ENCODE data around the gene ZSWIM1.
A peak's percentile ranks its signal among the peaks of the same experiment; 100 is the strongest.
"Not testable (repeated sequence)": the region's sequence is repeated elsewhere in the genome, so short reads cannot be mapped to it uniquely, and the experiment has no call there.

The ZSWIM1 gene

DNA sequence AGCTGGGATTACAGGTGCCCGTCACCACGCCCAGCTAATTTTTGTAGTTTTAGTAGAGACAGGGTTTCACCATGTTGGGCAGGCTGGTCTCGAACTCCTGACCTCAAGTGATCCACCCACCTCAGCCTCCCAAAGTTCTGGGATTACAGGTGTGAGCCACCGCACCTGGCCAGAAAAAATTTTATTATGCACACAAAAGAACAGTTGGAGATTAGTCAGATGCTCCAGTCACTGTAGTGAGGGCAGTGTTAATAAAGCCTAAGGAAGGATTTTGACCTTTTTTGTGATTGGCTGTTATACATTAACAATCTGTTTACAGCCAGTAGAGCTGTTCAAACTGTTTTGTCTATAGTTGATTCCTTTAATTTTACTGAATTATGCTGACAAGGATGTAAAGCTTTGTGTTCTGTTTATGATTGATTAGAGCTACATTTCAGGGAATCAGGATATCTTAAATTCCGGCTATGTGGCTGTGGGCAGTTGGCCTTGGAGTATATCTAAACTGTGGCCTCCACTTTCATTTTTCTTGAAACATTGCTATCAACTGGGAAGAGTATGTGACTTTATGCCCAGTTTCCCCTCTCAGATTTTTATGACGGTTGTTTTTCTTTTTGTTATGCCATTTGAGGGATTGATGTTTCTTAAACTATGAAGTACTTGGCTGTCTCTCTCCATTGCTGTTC is 13.8 kb upstream of the ZSWIM1 start:
- ATAC-seq: peak; percentile 37
- TF ChIP-seq ZNF70 (CRISPR knock-in tag; IDR thresholded peaks at IDR 0.05) (no peak), ZC3H10 (CRISPR knock-in tag; IDR thresholded peaks at IDR 0.05) (no peak), ZFP3 (CRISPR knock-in tag; IDR thresholded peaks at IDR 0.05) (no peak), GLIS3 (CRISPR knock-in tag; IDR thresholded peaks at IDR 0.05) (no peak), ZNF8 (CRISPR knock-in tag; IDR thresholded peaks at IDR 0.05) (no peak), ZFP30 (CRISPR knock-in tag; IDR thresholded peaks at IDR 0.05) (no peak), ARNTL (CRISPR knock-in tag; IDR thresholded peaks at IDR 0.05; ENCODE audit: borderline replicate concordance, low read depth) (no peak), ESRRG (CRISPR knock-in tag; IDR thresholded peaks at IDR 0.05) (no peak), TOX (CRISPR knock-in tag; IDR thresholded peaks at IDR 0.05; ENCODE audit: borderline replicate concordance) (no peak)
- TF ChIP-seq, protein P1, sequence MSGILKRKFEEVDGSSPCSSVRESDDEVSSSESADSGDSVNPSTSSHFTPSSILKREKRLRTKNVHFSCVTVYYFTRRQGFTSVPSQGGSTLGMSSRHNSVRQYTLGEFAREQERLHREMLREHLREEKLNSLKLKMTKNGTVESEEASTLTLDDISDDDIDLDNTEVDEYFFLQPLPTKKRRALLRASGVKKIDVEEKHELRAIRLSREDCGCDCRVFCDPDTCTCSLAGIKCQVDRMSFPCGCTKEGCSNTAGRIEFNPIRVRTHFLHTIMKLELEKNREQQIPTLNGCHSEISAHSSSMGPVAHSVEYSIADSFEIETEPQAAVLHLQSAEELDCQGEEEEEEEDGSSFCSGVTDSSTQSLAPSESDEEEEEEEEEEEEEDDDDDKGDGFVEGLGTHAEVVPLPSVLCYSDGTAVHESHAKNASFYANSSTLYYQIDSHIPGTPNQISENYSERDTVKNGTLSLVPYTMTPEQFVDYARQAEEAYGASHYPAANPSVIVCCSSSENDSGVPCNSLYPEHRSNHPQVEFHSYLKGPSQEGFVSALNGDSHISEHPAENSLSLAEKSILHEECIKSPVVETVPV (CRISPR knock-in tag; IDR thresholded peaks at IDR 0.05): no peak
- TF ChIP-seq, protein P2, sequence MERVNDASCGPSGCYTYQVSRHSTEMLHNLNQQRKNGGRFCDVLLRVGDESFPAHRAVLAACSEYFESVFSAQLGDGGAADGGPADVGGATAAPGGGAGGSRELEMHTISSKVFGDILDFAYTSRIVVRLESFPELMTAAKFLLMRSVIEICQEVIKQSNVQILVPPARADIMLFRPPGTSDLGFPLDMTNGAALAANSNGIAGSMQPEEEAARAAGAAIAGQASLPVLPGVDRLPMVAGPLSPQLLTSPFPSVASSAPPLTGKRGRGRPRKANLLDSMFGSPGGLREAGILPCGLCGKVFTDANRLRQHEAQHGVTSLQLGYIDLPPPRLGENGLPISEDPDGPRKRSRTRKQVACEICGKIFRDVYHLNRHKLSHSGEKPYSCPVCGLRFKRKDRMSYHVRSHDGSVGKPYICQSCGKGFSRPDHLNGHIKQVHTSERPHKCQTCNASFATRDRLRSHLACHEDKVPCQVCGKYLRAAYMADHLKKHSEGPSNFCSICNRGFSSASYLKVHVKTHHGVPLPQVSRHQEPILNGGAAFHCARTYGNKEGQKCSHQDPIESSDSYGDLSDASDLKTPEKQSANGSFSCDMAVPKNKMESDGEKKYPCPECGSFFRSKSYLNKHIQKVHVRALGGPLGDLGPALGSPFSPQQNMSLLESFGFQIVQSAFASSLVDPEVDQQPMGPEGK (CRISPR knock-in tag; IDR thresholded peaks at IDR 0.05; ENCODE audit: borderline replicate concordance): no peak

DNA sequence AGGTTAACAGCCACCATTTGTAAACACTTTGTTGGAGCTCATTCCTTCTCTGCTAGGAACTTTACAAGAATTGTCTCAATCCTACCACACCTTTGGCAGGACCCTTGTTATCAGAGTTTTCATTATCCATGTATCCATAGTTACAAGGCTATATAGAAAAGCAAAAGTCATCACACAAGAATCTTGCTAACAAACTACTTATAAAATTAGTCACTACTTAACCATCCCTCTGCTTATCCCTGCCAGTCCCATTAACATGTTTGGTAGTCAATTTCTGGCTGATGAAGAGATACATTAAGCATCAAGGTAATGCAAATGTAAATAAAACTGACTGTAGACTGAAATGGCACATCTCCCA is 13.2 kb upstream of the ZSWIM1 start:
- ATAC-seq: peak; percentile 84
- TF ChIP-seq ZNF565 (CRISPR knock-in tag; conservative IDR thresholded peaks at IDR 0.05; ENCODE audit: low read depth): no peak
- TF ChIP-seq ISL1 (CRISPR knock-in tag; IDR thresholded peaks at IDR 0.05): peak; percentile 80
- TF ChIP-seq, protein P2 (CRISPR knock-in tag; IDR thresholded peaks at IDR 0.05; ENCODE audit: borderline replicate concordance): no peak
- no peak for TF ChIP-seq ZFP3 (CRISPR knock-in tag; IDR thresholded peaks at IDR 0.05)
- no peak for TF ChIP-seq BACH2 (CRISPR knock-in tag; IDR thresholded peaks at IDR 0.05; ENCODE audit: borderline replicate concordance)
- no peak for TF ChIP-seq PPARA (CRISPR knock-in tag; IDR thresholded peaks at IDR 0.05; ENCODE audit: borderline replicate concordance)
- no peak for TF ChIP-seq TCF4 (CRISPR knock-in tag; IDR thresholded peaks at IDR 0.05; ENCODE audit: borderline replicate concordance)

DNA sequence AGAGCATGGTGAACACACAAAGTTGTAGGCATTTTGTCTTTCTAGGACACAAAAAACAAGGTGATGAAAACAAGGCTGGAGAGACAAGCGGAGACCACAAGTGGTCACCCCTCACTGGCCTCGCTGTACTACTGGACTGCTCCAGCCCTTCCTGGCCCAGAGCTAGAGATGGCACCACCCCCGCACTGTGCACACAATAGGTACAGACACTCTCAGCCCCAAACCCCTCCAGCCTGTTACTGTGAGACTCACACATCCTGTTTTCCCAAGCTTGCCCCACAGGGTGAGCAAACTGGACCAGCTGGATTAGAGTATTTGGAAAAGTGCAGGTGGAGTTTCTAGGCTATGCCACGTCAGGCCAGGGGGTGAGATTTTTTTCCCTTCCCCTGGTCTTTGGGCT is 8.4 kb upstream of the ZSWIM1 start:
- TF ChIP-seq, protein P2 (CRISPR knock-in tag; IDR thresholded peaks at IDR 0.05; ENCODE audit: borderline replicate concordance): no peak
- TF ChIP-seq ZNF8 (CRISPR knock-in tag; IDR thresholded peaks at IDR 0.05) (no peak), ZC3H10 (CRISPR knock-in tag; IDR thresholded peaks at IDR 0.05) (no peak), ZFP3 (CRISPR knock-in tag; IDR thresholded peaks at IDR 0.05) (no peak), ZFP30 (CRISPR knock-in tag; IDR thresholded peaks at IDR 0.05) (no peak), CREB5 (CRISPR knock-in tag; IDR thresholded peaks at IDR 0.05; ENCODE audit: low read depth) (no peak), ESRRG (CRISPR knock-in tag; IDR thresholded peaks at IDR 0.05) (no peak), GLIS3 (CRISPR knock-in tag; IDR thresholded peaks at IDR 0.05) (no peak)
- no peak for ATAC-seq

DNA sequence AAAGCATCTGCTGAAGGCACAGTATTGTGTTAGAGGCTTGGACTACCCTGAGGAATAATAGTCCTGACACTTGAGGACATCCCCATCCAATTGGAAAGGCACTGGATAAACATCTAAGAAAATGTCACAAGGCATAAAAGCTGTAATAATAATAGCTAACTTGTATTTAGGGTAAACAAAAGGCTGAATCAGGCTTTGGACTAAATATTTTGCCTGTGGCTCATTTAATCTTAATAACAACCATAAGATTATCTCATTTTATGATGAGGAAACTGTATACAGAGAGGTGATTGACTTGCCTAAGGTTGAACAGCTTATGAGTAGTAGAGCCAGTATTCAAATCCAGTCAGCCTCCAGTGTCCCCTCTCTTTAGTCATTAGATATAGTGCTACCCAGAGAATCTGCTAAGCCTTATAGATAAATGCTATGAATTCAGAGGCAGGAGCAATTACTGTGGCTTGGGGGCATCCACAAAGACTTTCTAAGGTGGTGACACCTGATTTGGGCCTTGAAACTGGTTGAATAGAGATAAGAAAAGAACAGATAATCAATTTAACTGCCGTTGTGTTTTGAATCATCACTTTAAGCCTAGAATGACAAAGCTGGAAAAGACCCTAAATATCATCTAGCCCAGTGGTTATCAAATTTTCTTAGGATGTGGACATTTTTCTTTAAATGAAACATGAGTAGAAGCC is 7.5 kb upstream of the ZSWIM1 start:
- no peak for ATAC-seq
- TF ChIP-seq ARNTL (CRISPR knock-in tag; IDR thresholded peaks at IDR 0.05; ENCODE audit: borderline replicate concordance, low read depth): no peak
- no peak for TF ChIP-seq SNAI2 (CRISPR knock-in tag; IDR thresholded peaks at IDR 0.05)
- no peak for TF ChIP-seq ESRRG (CRISPR knock-in tag; IDR thresholded peaks at IDR 0.05)
- no peak for TF ChIP-seq GLIS3 (CRISPR knock-in tag; IDR thresholded peaks at IDR 0.05)
- no peak for TF ChIP-seq ISL1 (CRISPR knock-in tag; IDR thresholded peaks at IDR 0.05)
- TF ChIP-seq BACH2 (CRISPR knock-in tag; IDR thresholded peaks at IDR 0.05; ENCODE audit: borderline replicate concordance): no peak
- no peak for TF ChIP-seq TCF4 (CRISPR knock-in tag; IDR thresholded peaks at IDR 0.05; ENCODE audit: borderline replicate concordance)
- no peak for TF ChIP-seq PPARA (CRISPR knock-in tag; IDR thresholded peaks at IDR 0.05; ENCODE audit: borderline replicate concordance)
- TF ChIP-seq POU6F1 (CRISPR knock-in tag; IDR thresholded peaks at IDR 0.05; ENCODE audit: borderline replicate concordance, low read depth): no peak
- TF ChIP-seq ZNF565 (CRISPR knock-in tag; conservative IDR thresholded peaks at IDR 0.05; ENCODE audit: low read depth): no peak
- no peak for TF ChIP-seq OSR1 (CRISPR knock-in tag; IDR thresholded peaks at IDR 0.05)
- no peak for TF ChIP-seq ZC3H10 (CRISPR knock-in tag; IDR thresholded peaks at IDR 0.05)
- TF ChIP-seq ZFP30 (CRISPR knock-in tag; IDR thresholded peaks at IDR 0.05): no peak
- no peak for TF ChIP-seq CREB5 (CRISPR knock-in tag; IDR thresholded peaks at IDR 0.05; ENCODE audit: low read depth)
- TF ChIP-seq TOX (CRISPR knock-in tag; IDR thresholded peaks at IDR 0.05; ENCODE audit: borderline replicate concordance): no peak

DNA sequence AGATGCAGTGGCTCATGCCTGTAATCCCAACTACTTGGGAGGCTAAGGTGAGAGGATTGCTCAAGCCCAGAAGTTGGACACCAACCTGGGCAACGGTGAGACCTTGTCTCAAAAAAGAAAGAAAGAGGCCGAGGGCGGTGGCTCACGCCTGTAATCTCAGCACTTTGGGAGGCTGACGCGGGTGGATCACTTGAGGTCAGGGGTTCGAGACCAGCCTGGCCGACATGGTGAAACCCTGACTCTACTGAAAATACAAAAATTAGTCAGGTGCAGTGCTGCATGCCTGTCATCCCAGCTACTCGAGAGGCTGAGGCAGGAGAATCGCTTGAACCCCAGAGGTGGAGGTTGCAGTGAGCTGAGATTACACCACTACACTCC is 6.9 kb upstream of the ZSWIM1 start:
- ATAC-seq: not testable (repeated sequence)
